Endothelial cell of umbilical vein (primary cell): ENCODE data around the gene AADACL2. TPM values are rescaled to one million over a fixed set of nuclear protein-coding genes. Genes with fewer than 3 reads are reported as not detected.

Experiments used
- BruUV-seq: library from RNA; stranded (reverse); fragments of 400-500 nt; replicated peaks from 2 replicates; lab custom pipeline; 2021; lab: Mats Ljungman, UMichigan
- CTCF ChIA-PET: fragments of 300-600, 350-600 bp; sonication (Branson Sonifier 250); formaldehyde crosslinking; loops from one replicate; lab custom pipeline; 2021; ENCODE audit warnings: antibody characterized with exemption, inconsistent platforms; lab: Charles Lee
- POLR2A ChIA-PET: fragments of 300-600, 350-600 bp; sonication (Branson Sonifier 250); formaldehyde crosslinking; loops from one replicate; lab custom pipeline; 2021; ENCODE audit warnings: antibody characterized with exemption, inconsistent platforms; lab: Charles Lee
- DNase-seq: peaks from one replicate; pipeline ENCODE4 v3.0.0-alpha.2; 2011; ENCODE audit warnings: low read depth, low spot score
- FAIRE-seq: peaks from 2 replicates; lab custom pipeline; 2011; peaks lifted over from hg19 to GRCh38; lab: Jason Lieb, UNC
- H2AFZ ChIP-seq: 2 replicates; pipeline ENCODE4 v1.6.0; 2012; ENCODE audit warnings: low read depth, low read length, control low read depth, inconsistent platforms
- H3K27ac ChIP-seq: 2 replicates; pipeline ENCODE4 v1.5.1; 2011; ENCODE audit warnings: low read depth, mild to moderate bottlenecking, control low read depth, low read length, moderate library complexity; ENCODE audit not compliant: insufficient read depth
- H3K27me3 ChIP-seq, 2 experiments: 2 replicates each; pipeline versions ENCODE4 v1.6.0 to v1.6.1; 2011; ENCODE audit warnings: low read length in 2 of 2, mixed read lengths in 1 of 2; ENCODE audit not compliant: control insufficient read depth in 2 of 2, insufficient read depth in 2 of 2
- H3K36me3 ChIP-seq, 2 experiments: 2 replicates in 1 of 2; 3 replicates in 1 of 2; pipeline ENCODE4 v1.5.1; 2011; ENCODE audit warnings: low read length in 2 of 2, mild to moderate bottlenecking in 1 of 2, moderate library complexity in 1 of 2; ENCODE audit not compliant: control insufficient read depth in 2 of 2, insufficient read depth in 2 of 2; ENCODE audit errors: extremely low read depth in 1 of 2
- H3K4me1 ChIP-seq: 3 replicates; pipeline ENCODE4 v1.5.1; 2011; ENCODE audit warnings: mild to moderate bottlenecking, low read length; ENCODE audit not compliant: control insufficient read depth, insufficient read depth; ENCODE audit errors: extremely low read depth
- H3K4me2 ChIP-seq: 2 replicates; pipeline ENCODE4 v1.6.1; 2011; ENCODE audit warnings: low read length, control low read depth, mixed read lengths; ENCODE audit not compliant: insufficient read depth
- H3K4me3 ChIP-seq, 3 experiments: fragments of 200-600 bp in 1 of 3; sonication (generic), shearing (Covaris generic) in 1 of 3; replicated peaks in 1 of 3; 2 replicates each; pipeline ENCODE4 v1.5.1; 2011 to 2016; ENCODE audit warnings: control low read depth in 3 of 3, low read length in 3 of 3, mild to moderate bottlenecking in 2 of 3, inconsistent platforms in 1 of 3, low read depth in 1 of 3, moderate library complexity in 1 of 3; ENCODE audit not compliant: insufficient read depth in 1 of 3
- H3K79me2 ChIP-seq: 2 replicates; pipeline ENCODE4 v1.6.0; 2012; ENCODE audit warnings: low read length, inconsistent platforms; ENCODE audit not compliant: control insufficient read depth, insufficient read depth
- H3K9ac ChIP-seq: replicated peaks from 2 replicates; pipeline ENCODE3; 2011; ENCODE audit warnings: low read length, control low read depth; ENCODE audit not compliant: insufficient read depth; ENCODE audit errors: extremely low read depth
- H3K9me1 ChIP-seq: replicated peaks from 3 replicates; pipeline ENCODE4 v1.6.0; 2011; ENCODE audit warnings: mild to moderate bottlenecking, low read length; ENCODE audit not compliant: control insufficient read depth, insufficient read depth; ENCODE audit errors: extremely low read depth
- H3K9me3 ChIP-seq: replicated peaks from 2 replicates; pipeline ENCODE4 v1.5.1; 2012; ENCODE audit warnings: low read length, inconsistent platforms; ENCODE audit not compliant: control insufficient read depth, insufficient read depth
- H4K20me1 ChIP-seq: replicated peaks from 2 replicates; pipeline ENCODE3; 2011; ENCODE audit warnings: mild to moderate bottlenecking, low read length; ENCODE audit not compliant: control insufficient read depth, insufficient read depth; ENCODE audit errors: extremely low read depth
- EZH2 ChIP-seq: IDR thresholded peaks from 2 replicates; pipeline ENCODE4 v1.6.1; 2012; ENCODE audit warnings: borderline replicate concordance, low read depth, mild to moderate bottlenecking, moderate library complexity, low read length, inconsistent platforms; ENCODE audit not compliant: severe bottlenecking
- FOS ChIP-seq: IDR thresholded peaks from 2 replicates; pipeline ENCODE4 v1.6.1; 2011; ENCODE audit warnings: mild to moderate bottlenecking, low read length, moderate library complexity, borderline replicate concordance; ENCODE audit not compliant: insufficient read depth
- GATA2 ChIP-seq: IDR thresholded peaks from 2 replicates; pipeline ENCODE4 v1.7.0; 2011; ENCODE audit warnings: low read depth, mild to moderate bottlenecking, moderate library complexity, mixed read lengths, low read length; ENCODE audit not compliant: insufficient read length, insufficient read depth
- JUN ChIP-seq: IDR thresholded peaks from 2 replicates; pipeline ENCODE4 v1.6.1; 2011; ENCODE audit warnings: borderline replicate concordance, low read depth; ENCODE audit not compliant: insufficient read length, insufficient read depth
- MYC ChIP-seq: IDR thresholded peaks from one replicate; pipeline ENCODE4 v1.6.1; 2011; ENCODE audit warnings: mild to moderate bottlenecking, low read depth, low read length
- POLR2A ChIP-seq: IDR thresholded peaks from 2 replicates; pipeline ENCODE4 v1.6.1; 2012; ENCODE audit warnings: low read depth, mild to moderate bottlenecking, control low read depth, low read length
- POLR2AphosphoS5 ChIP-seq: IDR thresholded peaks from 2 replicates; pipeline ENCODE4 v1.6.1; 2012; ENCODE audit warnings: low read depth, mild to moderate bottlenecking, control low read depth, low read length, moderate library complexity; ENCODE audit not compliant: insufficient read depth
- dilution Hi-C: fragments of 300-500 bp; cut with MboI; formaldehyde crosslinking; loops from one replicate; pipeline ENCODE4 v1.15.0; 2019; ENCODE audit warnings: low sequenced_read_pairs; ENCODE audit not compliant: extremely low pct_ligation_motif_present
- intact Hi-C: fragments of 100-400 bp; cut with micrococcal nuclease; formaldehyde crosslinking; loops from one replicate; pipeline ENCODE4 v1.10.0; 2022
- polyA plus RNA-seq, 4 experiments: library from polyadenylated mRNA; depleted of rRNA in 3 of 4; stranded (reverse) in 3 of 4; unstranded in 1 of 4; fragments of >200 nt; gene quantifications; 2 replicates each; pipeline versions ENCODE4 v1.2.1 to v1.2.3, GENCODE V29; 2011 to 2012; ENCODE audit warnings: missing spikeins in 1 of 4
- total RNA-seq: library from RNA; stranded (reverse); gene quantifications from 2 replicates; pipeline ENCODE4 v1.2.3, GENCODE V29; 2021
- TF ChIP-seq, protein P1 (sequence below): IDR thresholded peaks from 2 replicates; pipeline ENCODE4 v1.6.1; 2011; ENCODE audit not compliant: insufficient read depth, insufficient read length
- TF ChIP-seq, protein P2 (sequence below), 2 donors: IDR thresholded peaks; 1 replicate in 1 of 2; 2 replicates in 1 of 2; pipeline ENCODE4 v1.5.1; 2011; ENCODE audit warnings: low read length in 2 of 2, mild to moderate bottlenecking in 2 of 2, moderate library complexity in 2 of 2, control low read depth in 1 of 2, inconsistent platforms in 1 of 2, low read depth in 1 of 2; ENCODE audit not compliant: insufficient read depth in 1 of 2; ENCODE audit errors: extremely low read depth in 1 of 2

AADACL2 gene
- total and polyA plus RNA-seq, 2 donors (not counting 3 experiments of a cell fraction or from before 2014, with no cell fraction given), result not detected

DNA sequence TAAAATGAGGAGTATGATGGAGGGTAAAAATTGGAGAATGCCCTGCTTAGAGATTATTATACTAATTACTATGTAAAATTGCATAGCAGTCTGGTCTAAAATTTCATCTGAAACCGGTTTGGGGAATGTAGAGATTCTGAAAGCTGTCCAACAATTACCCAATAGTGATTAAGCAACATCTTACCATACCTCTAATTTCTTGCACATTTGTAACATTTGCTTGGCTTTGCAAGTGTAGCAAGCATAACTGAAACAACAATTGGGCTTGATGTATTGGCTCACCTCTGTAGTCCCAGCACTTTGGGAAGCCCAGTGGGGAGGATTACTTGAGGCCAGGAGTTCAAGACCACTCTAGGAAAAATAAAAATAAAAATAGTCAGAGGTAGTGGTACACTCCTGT, 17.4 kb downstream of the AADACL2 start:
- CTCF ChIA-PET, result interaction anchor here (1.1 kb wide), 1 partner anchor 8 kb away, joined by 4 read pairs; no protein-coding TSS in a partner anchor
- no peak for DNase-seq

More for the DNA sequence above, 17.4 kb downstream of the AADACL2 start:
- no peak for FAIRE-seq
- H3K4me1 ChIP-seq, result no peaks in the 10 kb centered on the region
- H3K79me2 ChIP-seq, result no peaks in the 10 kb centered on the region
- no peaks in the 10 kb centered on the region for H3K36me3 ChIP-seq
- dilution Hi-C loops (no loop called here), intact Hi-C loops (no loop called here)
- BruUV-seq, result no TSS peak
- no peak overlapping the region for H3K9ac ChIP-seq
- no peak overlapping the region for H3K27ac ChIP-seq
- no peaks in the 10 kb centered on the region for H4K20me1 ChIP-seq
- TF ChIP-seq, protein P1, sequence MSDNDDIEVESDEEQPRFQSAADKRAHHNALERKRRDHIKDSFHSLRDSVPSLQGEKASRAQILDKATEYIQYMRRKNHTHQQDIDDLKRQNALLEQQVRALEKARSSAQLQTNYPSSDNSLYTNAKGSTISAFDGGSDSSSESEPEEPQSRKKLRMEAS, result no peak
- TF ChIP-seq MYC, result no peak
- TF ChIP-seq FOS, result no peak
- TF ChIP-seq GATA2, result no peak
- TF ChIP-seq, protein P2, sequence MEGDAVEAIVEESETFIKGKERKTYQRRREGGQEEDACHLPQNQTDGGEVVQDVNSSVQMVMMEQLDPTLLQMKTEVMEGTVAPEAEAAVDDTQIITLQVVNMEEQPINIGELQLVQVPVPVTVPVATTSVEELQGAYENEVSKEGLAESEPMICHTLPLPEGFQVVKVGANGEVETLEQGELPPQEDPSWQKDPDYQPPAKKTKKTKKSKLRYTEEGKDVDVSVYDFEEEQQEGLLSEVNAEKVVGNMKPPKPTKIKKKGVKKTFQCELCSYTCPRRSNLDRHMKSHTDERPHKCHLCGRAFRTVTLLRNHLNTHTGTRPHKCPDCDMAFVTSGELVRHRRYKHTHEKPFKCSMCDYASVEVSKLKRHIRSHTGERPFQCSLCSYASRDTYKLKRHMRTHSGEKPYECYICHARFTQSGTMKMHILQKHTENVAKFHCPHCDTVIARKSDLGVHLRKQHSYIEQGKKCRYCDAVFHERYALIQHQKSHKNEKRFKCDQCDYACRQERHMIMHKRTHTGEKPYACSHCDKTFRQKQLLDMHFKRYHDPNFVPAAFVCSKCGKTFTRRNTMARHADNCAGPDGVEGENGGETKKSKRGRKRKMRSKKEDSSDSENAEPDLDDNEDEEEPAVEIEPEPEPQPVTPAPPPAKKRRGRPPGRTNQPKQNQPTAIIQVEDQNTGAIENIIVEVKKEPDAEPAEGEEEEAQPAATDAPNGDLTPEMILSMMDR (IDR thresholded peaks at IDR 0.05; ENCODE audit: extremely low read depth in 1 of 2, insufficient read depth in 1 of 2, low read depth in 1 of 2, low read length in 2 of 2), result no peak
- no peak for TF ChIP-seq JUN
- TF ChIP-seq EZH2, result no peak
- no peak for TF ChIP-seq POLR2AphosphoS5
- TF ChIP-seq POLR2A, result no peak
- POLR2A ChIA-PET, result no interaction called here
- no peaks in the 10 kb centered on the region for H3K9me3 ChIP-seq
- H3K4me2 ChIP-seq, result no peak overlapping the region
- no peaks in the 10 kb centered on the region for H3K27me3 ChIP-seq
- H3K4me3 ChIP-seq, result no peak overlapping the region
- no peak overlapping the region for H2AFZ ChIP-seq
- no peaks in the 10 kb centered on the region for H3K9me1 ChIP-seq
